Measurements from ENCODE around the gene LEMD2.

DNA sequence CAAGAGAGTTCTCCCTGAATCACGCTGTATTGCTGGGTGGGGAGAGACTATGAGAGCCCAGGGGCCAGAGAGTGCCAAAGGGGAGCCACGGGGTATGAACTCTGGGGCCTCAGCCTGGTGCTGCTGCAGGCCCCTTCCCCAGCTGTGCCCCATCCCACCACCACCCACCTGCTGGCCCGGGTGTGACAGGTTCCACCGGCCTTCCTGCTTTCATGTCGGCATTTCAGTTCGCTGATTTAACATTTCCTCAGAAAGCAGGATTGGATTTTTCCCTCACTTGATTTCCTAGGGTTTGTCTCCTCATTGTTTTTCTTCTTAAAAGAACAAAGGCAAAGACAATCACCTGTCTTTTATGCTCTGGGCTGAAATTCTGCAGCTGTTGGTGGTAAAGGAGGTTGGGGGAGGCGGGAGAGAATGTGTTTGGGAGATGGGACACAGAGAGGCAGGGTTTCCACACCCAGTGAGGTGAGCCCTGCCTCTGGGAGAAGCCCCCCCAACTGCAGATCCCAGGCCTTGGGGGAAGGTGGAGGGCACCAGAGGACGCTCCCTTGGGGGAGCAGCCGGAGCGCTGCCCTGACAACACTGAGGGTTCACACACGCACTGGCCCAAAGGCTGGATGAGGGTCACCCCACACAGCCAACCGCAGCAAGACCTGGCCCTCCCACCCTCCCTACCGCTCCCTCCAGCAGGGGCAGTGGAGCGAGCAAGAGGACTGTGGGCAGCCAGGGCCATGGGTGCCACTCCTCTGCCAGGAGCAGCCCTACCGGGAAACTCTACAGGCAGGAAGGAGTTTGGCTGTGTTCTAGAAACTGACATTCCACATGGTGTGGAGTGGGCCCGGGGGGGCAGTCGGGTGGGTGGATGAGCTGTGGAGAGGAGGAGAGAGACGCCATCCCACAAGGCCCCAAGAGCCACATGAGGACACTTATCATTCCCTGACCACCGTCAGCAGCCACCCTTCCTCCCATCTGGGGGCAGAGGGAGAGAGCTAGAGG is 25.4 kb upstream of the LEMD2 start:
- TF ChIP-seq, protein P1, sequence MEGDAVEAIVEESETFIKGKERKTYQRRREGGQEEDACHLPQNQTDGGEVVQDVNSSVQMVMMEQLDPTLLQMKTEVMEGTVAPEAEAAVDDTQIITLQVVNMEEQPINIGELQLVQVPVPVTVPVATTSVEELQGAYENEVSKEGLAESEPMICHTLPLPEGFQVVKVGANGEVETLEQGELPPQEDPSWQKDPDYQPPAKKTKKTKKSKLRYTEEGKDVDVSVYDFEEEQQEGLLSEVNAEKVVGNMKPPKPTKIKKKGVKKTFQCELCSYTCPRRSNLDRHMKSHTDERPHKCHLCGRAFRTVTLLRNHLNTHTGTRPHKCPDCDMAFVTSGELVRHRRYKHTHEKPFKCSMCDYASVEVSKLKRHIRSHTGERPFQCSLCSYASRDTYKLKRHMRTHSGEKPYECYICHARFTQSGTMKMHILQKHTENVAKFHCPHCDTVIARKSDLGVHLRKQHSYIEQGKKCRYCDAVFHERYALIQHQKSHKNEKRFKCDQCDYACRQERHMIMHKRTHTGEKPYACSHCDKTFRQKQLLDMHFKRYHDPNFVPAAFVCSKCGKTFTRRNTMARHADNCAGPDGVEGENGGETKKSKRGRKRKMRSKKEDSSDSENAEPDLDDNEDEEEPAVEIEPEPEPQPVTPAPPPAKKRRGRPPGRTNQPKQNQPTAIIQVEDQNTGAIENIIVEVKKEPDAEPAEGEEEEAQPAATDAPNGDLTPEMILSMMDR (IDR thresholded peaks at IDR 0.05) = no peak
- no peak for TF ChIP-seq POLR2A (IDR thresholded peaks at IDR 0.05)
